ENCODE results near the gene POMC.

DNA sequence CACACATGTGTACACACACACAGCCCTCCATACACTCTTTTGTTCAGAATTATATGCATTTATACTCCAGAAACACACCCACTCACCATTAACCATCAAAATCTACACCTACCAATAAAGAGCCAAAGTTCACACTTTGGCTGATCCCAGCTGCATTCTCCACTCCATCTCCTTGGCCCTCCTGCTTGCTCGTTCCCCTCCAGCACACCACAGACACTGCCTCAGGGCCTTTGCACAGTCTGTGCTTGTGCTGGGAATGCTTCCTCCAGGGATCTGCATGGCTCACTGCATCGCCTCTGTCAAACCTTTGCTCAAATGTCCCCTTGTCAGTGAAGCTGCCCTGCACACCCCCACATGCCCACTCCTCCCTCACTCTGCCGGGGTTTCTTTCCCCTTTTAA is 46.0 kb downstream of the POMC start:
- TF ChIP-seq FOXM1 (IDR thresholded peaks at IDR 0.05; ENCODE audit: borderline replicate concordance) (no peak), SP1 (IDR thresholded peaks at IDR 0.05) (no peak), ARNT (IDR thresholded peaks at IDR 0.05) (no peak), SUZ12 (IDR thresholded peaks at IDR 0.05) (no peak), CTBP1 (IDR thresholded peaks at IDR 0.05; ENCODE audit: borderline replicate concordance) (no peak), FOXK2 (IDR thresholded peaks at IDR 0.05) (no peak), ZNF384 (IDR thresholded peaks at IDR 0.05) (no peak), BHLHE40 (IDR thresholded peaks at IDR 0.05; ENCODE audit: borderline replicate concordance) (no peak), NFRKB (IDR thresholded peaks at IDR 0.05) (no peak), HDGF (IDR thresholded peaks at IDR 0.05; ENCODE audit: borderline replicate concordance) (no peak)
